Measurements from ENCODE around the gene ENOX2. TPM values are rescaled to one million over a fixed set of nuclear protein-coding genes. Genes with fewer than 3 reads are reported as not detected.
"Not testable (repeated sequence)": the region's sequence is repeated elsewhere in the genome, so short reads cannot be mapped to it uniquely, and the experiment has no call there.

ENOX2 gene
- total RNA-seq, 1 donor from 2014 or later = 16.2 TPM

DNA sequence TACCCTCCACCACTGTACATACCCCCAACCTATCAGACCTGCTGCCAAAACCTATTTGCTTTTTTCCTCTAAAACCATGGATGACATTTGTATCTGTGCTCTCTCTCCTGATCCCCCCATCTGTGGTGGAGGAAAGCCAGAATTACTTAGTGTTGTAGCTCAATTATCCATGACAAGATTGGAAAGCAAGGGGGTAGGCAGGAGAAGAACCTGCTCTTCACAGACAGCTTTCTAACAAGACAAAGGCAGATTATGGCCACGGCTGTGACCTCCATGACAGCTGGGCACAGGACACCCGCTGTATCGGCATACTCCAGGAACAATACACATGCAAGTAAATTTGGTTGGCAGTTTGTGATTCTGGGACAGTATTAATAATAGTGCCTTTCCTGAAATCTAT is 186.7 kb downstream of the ENOX2 start:
- POLR2A ChIA-PET = no interaction called here
- CTCF ChIA-PET = no interaction called here
- Mint-ChIP-seq H3K4me1 (no peaks in the 10 kb centered on the region), H3K36me3 (ENCODE audit: low read depth) (peaks cover 8% of the 10 kb centered on the region), H3K4me3 (no peak overlapping the region), H3K27me3 (no peaks in the 10 kb centered on the region), H3K9me3 (no peaks in the 10 kb centered on the region), H3K27ac (no peak overlapping the region)
- intact Hi-C loops (cut with micrococcal nuclease) = no loop called here
- TF ChIP-seq CTCF (IDR thresholded peaks at IDR 0.05) = no peak
- ATAC-seq (ENCODE audit: low read depth) = no peak
- no peak for DNase-seq

- Mint-ChIP-seq H3K36me3 (ENCODE audit: low read depth) (peaks cover 8% of the 10 kb centered on the region), H3K27me3 (no peaks in the 10 kb centered on the region), H3K9me3 (no peaks in the 10 kb centered on the region), H3K27ac (no peak overlapping the region), H3K4me3 (no peak overlapping the region), H3K4me1 (no peaks in the 10 kb centered on the region)
- POLR2A ChIA-PET = no interaction called here
- intact Hi-C loops (cut with micrococcal nuclease) = no loop called here
- CTCF ChIA-PET = no interaction called here
- no peak for DNase-seq
- no peak for ATAC-seq (ENCODE audit: low read depth)
- TF ChIP-seq CTCF (IDR thresholded peaks at IDR 0.05) = no peak
Measured at GRCh38 chrX:130715299-130715698, 187.7 kb downstream of the ENOX2 start.

GRCh38 chrX:130714665-130715064 is 188.3 kb downstream of the ENOX2 start:
- no peaks in the 10 kb centered on the region for H3K27me3 Mint-ChIP-seq
- no peak for ATAC-seq (ENCODE audit: low read depth)
- H3K9me3 Mint-ChIP-seq = no peaks in the 10 kb centered on the region
- intact Hi-C loops (cut with micrococcal nuclease) = no loop called here
- H3K36me3 Mint-ChIP-seq (ENCODE audit: low read depth) = peaks cover 6% of the 10 kb centered on the region
- ChIA-PET CTCF (no interaction called here), POLR2A (no interaction called here)
- DNase-seq = no peak
- no peak for TF ChIP-seq CTCF (IDR thresholded peaks at IDR 0.05)
- H3K4me1 Mint-ChIP-seq = no peaks in the 10 kb centered on the region
- no peak overlapping the region for H3K4me3 Mint-ChIP-seq
- H3K27ac Mint-ChIP-seq = no peak overlapping the region

GRCh38 chrX:130714135-130714534 is 188.9 kb downstream of the ENOX2 start:
- Mint-ChIP-seq H3K4me3 (no peak overlapping the region), H3K27me3 (no peaks in the 10 kb centered on the region), H3K4me1 (no peaks in the 10 kb centered on the region), H3K9me3 (no peaks in the 10 kb centered on the region), H3K36me3 (ENCODE audit: low read depth) (peaks cover 6% of the 10 kb centered on the region), H3K27ac (no peak overlapping the region)
- ChIA-PET CTCF (no interaction called here), POLR2A (no interaction called here)
- DNase-seq = no peak
- intact Hi-C loops (cut with micrococcal nuclease) = no loop called here
- no peak for TF ChIP-seq CTCF (IDR thresholded peaks at IDR 0.05)
- ATAC-seq (ENCODE audit: low read depth) = no peak

DNA sequence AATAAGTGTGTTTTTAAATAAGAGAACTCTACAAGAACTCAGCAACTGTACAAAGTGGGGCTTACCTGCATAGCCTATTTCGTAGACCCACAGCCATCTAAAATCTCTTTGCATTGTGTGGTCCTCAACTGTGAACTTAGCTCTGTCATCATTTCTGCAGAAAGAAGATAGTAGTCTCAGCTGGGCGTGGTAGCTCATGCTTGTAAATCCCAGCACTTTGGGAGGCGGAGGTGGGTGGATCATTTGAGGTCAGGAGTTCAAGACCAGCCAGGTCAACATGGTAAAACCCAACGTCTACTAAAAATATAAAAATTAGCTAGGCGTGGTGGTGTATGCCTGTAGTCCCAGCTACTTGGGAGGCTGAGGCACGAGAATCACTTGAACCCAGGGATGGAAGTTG is 193.8 kb downstream of the ENOX2 start:
- H3K4me3 Mint-ChIP-seq; H3K4me1 Mint-ChIP-seq; intact Hi-C loops (cut with micrococcal nuclease); POLR2A ChIA-PET; DNase-seq; H3K36me3 Mint-ChIP-seq (ENCODE audit: low read depth); CTCF ChIA-PET; H3K27me3 Mint-ChIP-seq; H3K27ac Mint-ChIP-seq; ATAC-seq (ENCODE audit: low read depth); H3K9me3 Mint-ChIP-seq: not testable (repeated sequence)

GRCh38 chrX:130705591-130705990 is 197.4 kb downstream of the ENOX2 start:
- ChIA-PET CTCF (no interaction called here), POLR2A (no interaction called here)
- TF ChIP-seq CTCF (IDR thresholded peaks at IDR 0.05) = no peak
- intact Hi-C loops (cut with micrococcal nuclease) = no loop called here
- DNase-seq (no peak), ATAC-seq (ENCODE audit: low read depth) (no peak)
- Mint-ChIP-seq H3K4me3 (no peak overlapping the region), H3K27me3 (no peaks in the 10 kb centered on the region), H3K9me3 (no peaks in the 10 kb centered on the region), H3K27ac (no peak overlapping the region), H3K36me3 (ENCODE audit: low read depth) (peaks cover 6% of the 10 kb centered on the region), H3K4me1 (no peaks in the 10 kb centered on the region)
